ENCODE measurements around the gene CLCN4. TPM values are rescaled to one million over a fixed set of nuclear protein-coding genes. Genes with fewer than 3 reads are reported as not detected.

The CLCN4 gene
- total RNA-seq, 4 donors from 2014 or later: 3.9 to 6.7 (median 5.3) TPM

GRCh38 chrX:10177601-10178000 lies 20.8 kb downstream of the CLCN4 start:
- no peak for DNase-seq (ENCODE audit: low spot score in 2 of 2)
- H3K27ac ChIP-seq: no peak overlapping the region

GRCh38 chrX:10178866-10179463 lies 22.2 kb downstream of the CLCN4 start:
- H3K4me1 ChIP-seq: peaks cover 0 to 10% (median 0%) of the 10 kb centered on the region in 4 donors
- 65 to 70% methylated on average over 5 of the region's 5 CpGs for WGBS, 2 donors

More at GRCh38 chrX:10177601-10178000, 20.8 kb downstream of the CLCN4 start:
- H3K4me1 ChIP-seq: peaks cover 0 to 18% (median 0%) of the 10 kb centered on the region in 4 donors
- H3K27me3 ChIP-seq: no peaks in the 10 kb centered on the region
- H3K36me3 ChIP-seq: no peaks in the 10 kb centered on the region
- no peak for TF ChIP-seq CTCF (IDR thresholded peaks at IDR 0.05)
- TF ChIP-seq EP300 (IDR thresholded peaks at IDR 0.05): no peak
- no peak for TF ChIP-seq POLR2A (IDR thresholded peaks at IDR 0.05)
- no peaks in the 10 kb centered on the region for H3K9me3 ChIP-seq
- no peak overlapping the region for H3K4me3 ChIP-seq
- WGBS, 2 donors: 46 to 55% methylated on average over 3 of the region's 3 CpGs

DNA sequence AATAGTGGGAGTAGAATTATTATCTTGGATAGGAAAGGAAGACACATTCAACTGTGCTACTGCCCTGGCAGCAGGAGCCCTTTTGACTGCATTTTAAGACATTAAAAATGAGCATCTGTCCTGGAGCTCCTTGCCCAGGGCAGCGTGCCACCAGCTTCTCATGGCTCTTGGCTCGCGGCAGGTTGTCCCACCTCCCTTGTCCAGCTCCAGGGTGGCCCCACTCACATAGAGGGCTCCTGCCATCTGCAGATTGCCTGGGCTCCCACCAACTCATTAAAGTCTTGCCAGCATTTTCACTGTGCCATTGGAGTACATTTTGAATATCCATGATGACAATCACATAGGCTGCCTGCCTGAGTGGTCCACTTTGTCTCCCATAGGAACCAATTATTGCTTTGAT lies 27.0 kb downstream of the CLCN4 start:
- DNase-seq (ENCODE audit: low spot score in 2 of 2): no peak
- WGBS, 2 donors: 81 to 84% methylated on average over 3 of the region's 3 CpGs
- Histone ChIP-seq H3K27me3 (peaks cover 0 to 4% of the 10 kb centered on the region in 2 donors), H3K4me3 (no peak overlapping the region), H3K36me3 (no peaks in the 10 kb centered on the region), H3K9me3 (no peaks in the 10 kb centered on the region), H3K4me1 (no peaks in the 10 kb centered on the region), H3K27ac (no peak overlapping the region)
- TF ChIP-seq EP300 (IDR thresholded peaks at IDR 0.05): no peak
- no peak for TF ChIP-seq CTCF (IDR thresholded peaks at IDR 0.05)
- no peak for TF ChIP-seq POLR2A (IDR thresholded peaks at IDR 0.05)

More at GRCh38 chrX:10178866-10179463, 22.2 kb downstream of the CLCN4 start:
- H3K36me3 ChIP-seq: no peaks in the 10 kb centered on the region
- no peak for DNase-seq (ENCODE audit: low spot score in 2 of 2)
- no peak overlapping the region for H3K27ac ChIP-seq
- H3K4me3 ChIP-seq: no peak overlapping the region
- H3K9me3 ChIP-seq: no peaks in the 10 kb centered on the region
- no peak for TF ChIP-seq CTCF (IDR thresholded peaks at IDR 0.05)
- no peak for TF ChIP-seq POLR2A (IDR thresholded peaks at IDR 0.05)
- no peak for TF ChIP-seq EP300 (IDR thresholded peaks at IDR 0.05)
- no peaks in the 10 kb centered on the region for H3K27me3 ChIP-seq

- Histone ChIP-seq H3K36me3 (no peaks in the 10 kb centered on the region), H3K4me1 (no peaks in the 10 kb centered on the region), H3K9me3 (no peaks in the 10 kb centered on the region), H3K27ac (no peak overlapping the region), H3K4me3 (no peak overlapping the region), H3K27me3 (peaks cover 0 to 4% of the 10 kb centered on the region in 2 donors)
- TF ChIP-seq POLR2A (IDR thresholded peaks at IDR 0.05) (no peak), CTCF (IDR thresholded peaks at IDR 0.05) (no peak)
- no peak for DNase-seq (ENCODE audit: low spot score in 2 of 2)
- 77 to 90% methylated on average over 2 of the region's 2 CpGs for WGBS, 2 donors
Observed at GRCh38 chrX:10184411-10184810, 27.6 kb downstream of the CLCN4 start.

DNA sequence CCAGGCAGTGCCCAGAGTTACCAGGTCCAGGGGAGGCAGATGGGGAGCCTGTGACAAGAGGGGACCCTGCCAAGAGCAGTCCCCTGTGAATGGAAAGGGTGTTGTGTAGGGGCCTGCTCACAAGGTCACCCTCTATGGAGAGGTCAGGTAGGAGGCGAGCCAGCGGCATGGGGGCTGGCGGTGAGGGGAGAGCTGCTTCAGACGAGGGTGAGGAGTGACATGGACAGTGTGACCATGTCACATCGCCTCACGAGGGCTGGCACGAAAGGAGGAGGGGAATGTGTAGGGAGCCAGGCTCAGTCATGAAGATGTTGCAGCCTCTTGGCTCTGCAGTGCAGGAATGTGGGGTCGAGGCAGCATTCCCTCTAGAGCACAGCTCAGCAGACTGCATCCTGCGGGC lies 29.6 kb downstream of the CLCN4 start:
- Histone ChIP-seq H3K4me3 (no peak overlapping the region), H3K9me3 (no peaks in the 10 kb centered on the region), H3K4me1 (peaks cover 0 to 7% (median 0%) of the 10 kb centered on the region in 4 donors), H3K36me3 (no peaks in the 10 kb centered on the region), H3K27me3 (peaks cover 0 to 4% of the 10 kb centered on the region in 2 donors), H3K27ac (no peak overlapping the region)
- 74 to 84% methylated on average over 7 to 9 of the region's 9 CpGs for WGBS, 2 donors
- no peak for TF ChIP-seq POLR2A (IDR thresholded peaks at IDR 0.05)
- TF ChIP-seq CTCF (IDR thresholded peaks at IDR 0.05): no peak
- TF ChIP-seq EP300 (IDR thresholded peaks at IDR 0.05): no peak
- DNase-seq (ENCODE audit: low spot score in 2 of 2): no peak

Measured in tibial nerve (tissue), 4 donors.